IgD-negative memory B cell (primary cell): ENCODE data around the gene KIF26B. TPM values are rescaled to one million over a fixed set of nuclear protein-coding genes. Genes with fewer than 3 reads are reported as not detected.

ENCODE experiments used
- H3K27ac Mint-ChIP-seq, 3 donors: one replicate each; pipeline ENCODE4 v1.8.0; 2020 to 2022; ENCODE audit warnings: mild to moderate bottlenecking in 3 of 3, mixed read lengths in 3 of 3, moderate library complexity in 1 of 3
- H3K27me3 Mint-ChIP-seq: one replicate; pipeline ENCODE4 v1.8.0; 2021; ENCODE audit warnings: mixed read lengths
- H3K36me3 Mint-ChIP-seq: one replicate; pipeline ENCODE4 v1.8.0; 2020; ENCODE audit warnings: mild to moderate bottlenecking, mixed read lengths
- H3K4me1 Mint-ChIP-seq, 3 donors: one replicate each; pipeline ENCODE4 v1.8.0; 2020 to 2022; ENCODE audit warnings: mixed read lengths in 3 of 3, mild to moderate bottlenecking in 1 of 3
- H3K4me3 Mint-ChIP-seq, 4 donors: one replicate each; pipeline ENCODE4 v1.8.0; 2020 to 2022; ENCODE audit warnings: mild to moderate bottlenecking in 4 of 4, mixed read lengths in 4 of 4, moderate library complexity in 3 of 4
- H3K9me3 Mint-ChIP-seq, 3 donors: one replicate each; pipeline ENCODE4 v1.8.0; 2020 to 2021; ENCODE audit warnings: mixed read lengths in 3 of 3, mild to moderate bottlenecking in 1 of 3
- polyA plus RNA-seq: library from polyadenylated mRNA; unstranded; fragments of 300-500 nt; fragmentation: Illumina TruSeq; gene quantifications from one replicate; pipeline ENCODE4 v1.2.3, GENCODE V29; 2021

KIF26B gene
- polyA plus RNA-seq, 1 donor from 2014 or later: 0.29 TPM

GRCh38 chr1:245622332-245623014 lies 467.7 kb downstream of the KIF26B start:
- H3K4me3 Mint-ChIP-seq: no peak overlapping the region

GRCh38 chr1:245641384-245641783 lies 486.6 kb downstream of the KIF26B start:
- Mint-ChIP-seq H3K36me3 (peaks cover 8% of the 10 kb centered on the region), H3K27ac (no peak overlapping the region), H3K27me3 (peaks cover 11% of the 10 kb centered on the region), H3K4me3 (no peak overlapping the region), H3K4me1 (peaks cover 6 to 13% (median 9%) of the 10 kb centered on the region in 3 donors), H3K9me3 (peaks cover 8 to 30% (median 18%) of the 10 kb centered on the region in 3 donors)

More at GRCh38 chr1:245622332-245623014, 467.7 kb downstream of the KIF26B start:
- Mint-ChIP-seq H3K27ac (no peak overlapping the region), H3K27me3 (peaks cover 1% of the 10 kb centered on the region), H3K4me1 (peaks cover 0 to 1% (median 0%) of the 10 kb centered on the region in 3 donors), H3K36me3 (no peaks in the 10 kb centered on the region), H3K9me3 (peaks cover 0 to 1% (median 0%) of the 10 kb centered on the region in 3 donors)

- no peak overlapping the region for H3K4me3 Mint-ChIP-seq
Observed at GRCh38 chr1:245645406-245645805, 490.6 kb downstream of the KIF26B start.

GRCh38 chr1:245645894-245646293 lies 491.1 kb downstream of the KIF26B start:
- H3K4me1 Mint-ChIP-seq: peaks cover 9 to 18% (median 12%) of the 10 kb centered on the region in 3 donors
- peaks cover 14% of the 10 kb centered on the region for H3K27me3 Mint-ChIP-seq
- peaks cover 3% of the 10 kb centered on the region for H3K36me3 Mint-ChIP-seq
- peaks cover 6 to 16% (median 10%) of the 10 kb centered on the region in 3 donors for H3K9me3 Mint-ChIP-seq
- peak overlapping the region in 1 of 3 donors; percentile 63 for H3K27ac Mint-ChIP-seq
- peak overlapping the region in 1 of 4 donors; percentile 40 for H3K4me3 Mint-ChIP-seq

More at GRCh38 chr1:245645406-245645805, 490.6 kb downstream of the KIF26B start:
- Mint-ChIP-seq H3K27me3 (peaks cover 14% of the 10 kb centered on the region), H3K4me1 (peaks cover 9 to 18% (median 12%) of the 10 kb centered on the region in 3 donors), H3K36me3 (peaks cover 3% of the 10 kb centered on the region), H3K9me3 (peaks cover 6 to 20% (median 11%) of the 10 kb centered on the region in 3 donors), H3K27ac (peak overlapping the region in 1 of 3 donors; percentile 63)

GRCh38 chr1:245648749-245649522 lies 494.2 kb downstream of the KIF26B start:
- H3K27ac Mint-ChIP-seq: no peak overlapping the region
- peaks cover 0 to 6% (median 2%) of the 10 kb centered on the region in 3 donors for H3K9me3 Mint-ChIP-seq
- peaks cover 14% of the 10 kb centered on the region for H3K27me3 Mint-ChIP-seq
- H3K36me3 Mint-ChIP-seq: peaks cover 3% of the 10 kb centered on the region
- H3K4me1 Mint-ChIP-seq: peaks cover 6 to 18% (median 12%) of the 10 kb centered on the region in 3 donors
- H3K4me3 Mint-ChIP-seq: peak overlapping the region in 2 of 4 donors; percentile 24 to 55

- H3K27me3 Mint-ChIP-seq: peaks cover 13% of the 10 kb centered on the region
- H3K4me3 Mint-ChIP-seq: no peak overlapping the region
- peaks cover 3% of the 10 kb centered on the region for H3K36me3 Mint-ChIP-seq
- H3K27ac Mint-ChIP-seq: no peak overlapping the region
- peaks cover 0 to 1% (median 1%) of the 10 kb centered on the region in 3 donors for H3K9me3 Mint-ChIP-seq
- H3K4me1 Mint-ChIP-seq: peaks cover 6 to 18% (median 12%) of the 10 kb centered on the region in 3 donors
Observed at GRCh38 chr1:245649666-245650065, 494.9 kb downstream of the KIF26B start.

- H3K9me3 Mint-ChIP-seq: no peaks in the 10 kb centered on the region
- peaks cover 2 to 11% (median 11%) of the 10 kb centered on the region in 3 donors for H3K4me1 Mint-ChIP-seq
- peaks cover 11% of the 10 kb centered on the region for H3K27me3 Mint-ChIP-seq
- no peak overlapping the region for H3K27ac Mint-ChIP-seq
- H3K36me3 Mint-ChIP-seq: peaks cover 1% of the 10 kb centered on the region
- H3K4me3 Mint-ChIP-seq: no peak overlapping the region
Observed at GRCh38 chr1:245650441-245650960, 495.7 kb downstream of the KIF26B start.

GRCh38 chr1:245651093-245651492 lies 496.3 kb downstream of the KIF26B start:
- Mint-ChIP-seq H3K9me3 (no peaks in the 10 kb centered on the region), H3K27me3 (peaks cover 9% of the 10 kb centered on the region), H3K36me3 (peaks cover 1% of the 10 kb centered on the region), H3K4me3 (no peak overlapping the region), H3K27ac (no peak overlapping the region), H3K4me1 (peaks cover 0 to 6% (median 6%) of the 10 kb centered on the region in 3 donors)

GRCh38 chr1:245652116-245652515 lies 497.3 kb downstream of the KIF26B start:
- Mint-ChIP-seq H3K4me3 (no peak overlapping the region), H3K9me3 (no peaks in the 10 kb centered on the region), H3K36me3 (no peaks in the 10 kb centered on the region), H3K4me1 (peaks cover 0 to 6% (median 5%) of the 10 kb centered on the region in 3 donors), H3K27me3 (peaks cover 9% of the 10 kb centered on the region), H3K27ac (no peak overlapping the region)

- peaks cover 0 to 6% (median 3%) of the 10 kb centered on the region in 3 donors for H3K4me1 Mint-ChIP-seq
- peaks cover 8% of the 10 kb centered on the region for H3K27me3 Mint-ChIP-seq
- no peaks in the 10 kb centered on the region for H3K9me3 Mint-ChIP-seq
- H3K27ac Mint-ChIP-seq: no peak overlapping the region
- H3K36me3 Mint-ChIP-seq: no peaks in the 10 kb centered on the region
- H3K4me3 Mint-ChIP-seq: no peak overlapping the region
Observed at GRCh38 chr1:245652660-245653427, 498.1 kb downstream of the KIF26B start.

- peaks cover 0 to 3% (median 0%) of the 10 kb centered on the region in 3 donors for H3K4me1 Mint-ChIP-seq
- H3K4me3 Mint-ChIP-seq: no peak overlapping the region
- H3K36me3 Mint-ChIP-seq: no peaks in the 10 kb centered on the region
- H3K27me3 Mint-ChIP-seq: peaks cover 4% of the 10 kb centered on the region
- H3K9me3 Mint-ChIP-seq: no peaks in the 10 kb centered on the region
- no peak overlapping the region for H3K27ac Mint-ChIP-seq
Observed at GRCh38 chr1:245654460-245655050, 499.8 kb downstream of the KIF26B start.

- no peaks in the 10 kb centered on the region for H3K36me3 Mint-ChIP-seq
Observed at GRCh38 chr1:245656189-245656717, 501.5 kb downstream of the KIF26B start.

GRCh38 chr1:245657371-245657770 lies 502.6 kb downstream of the KIF26B start:
- Mint-ChIP-seq H3K4me3 (no peak overlapping the region), H3K9me3 (no peaks in the 10 kb centered on the region), H3K36me3 (no peaks in the 10 kb centered on the region), H3K27me3 (peaks cover 1% of the 10 kb centered on the region), H3K27ac (no peak overlapping the region), H3K4me1 (peaks cover 0 to 3% (median 0%) of the 10 kb centered on the region in 3 donors)

More at GRCh38 chr1:245656189-245656717, 501.5 kb downstream of the KIF26B start:
- Mint-ChIP-seq H3K4me1 (peaks cover 0 to 3% (median 0%) of the 10 kb centered on the region in 3 donors), H3K27me3 (peaks cover 1% of the 10 kb centered on the region), H3K27ac (no peak overlapping the region), H3K9me3 (no peaks in the 10 kb centered on the region), H3K4me3 (no peak overlapping the region)

GRCh38 chr1:245663373-245663772 lies 508.6 kb downstream of the KIF26B start:
- no peaks in the 10 kb centered on the region for H3K27me3 Mint-ChIP-seq
- no peaks in the 10 kb centered on the region for H3K9me3 Mint-ChIP-seq
- no peaks in the 10 kb centered on the region for H3K4me1 Mint-ChIP-seq
- H3K36me3 Mint-ChIP-seq: peaks cover under 1% of the 10 kb centered on the region
- H3K27ac Mint-ChIP-seq: no peak overlapping the region
- no peak overlapping the region for H3K4me3 Mint-ChIP-seq
